Right lobe of liver (tissue), 6 donors: ENCODE data around the gene SP140L. TPM values are rescaled to one million over a fixed set of nuclear protein-coding genes. Genes with fewer than 3 reads are reported as not detected.
"Not testable (repeated sequence)": the region's sequence is repeated elsewhere in the genome, so short reads cannot be mapped to it uniquely, and the experiment has no call there.

ENCODE experiments used
- ATAC-seq, 4 donors: fragments of 200-7000 bp; cut with Tn5 transposase; one replicate each; pipeline ENCODE4 v1.9.1; 2020; ENCODE audit warnings: mild to moderate bottlenecking in 4 of 4, moderate library complexity in 4 of 4
- DNase-seq, 3 donors: peaks; one replicate each; pipeline ENCODE4 v3.0.0-alpha.2; 2020
- H3K27ac ChIP-seq, 3 donors: fragments of 200-600 bp; one replicate each; pipeline ENCODE4 v1.8.0; 2022
- H3K27me3 ChIP-seq, 2 donors: fragments of 200-600 bp; one replicate each; pipeline ENCODE4 v1.8.0; 2022
- H3K36me3 ChIP-seq, 4 donors: fragments of 200-600 bp; sonication (generic) in 1 of 4; one replicate each; pipeline versions ENCODE4 v1.5.1 to v1.8.0; 2017 to 2022; ENCODE audit warnings: control low read depth in 1 of 4
- H3K4me1 ChIP-seq, 4 donors: fragments of 200-600 bp; sonication (generic) in 1 of 4; one replicate each; pipeline versions ENCODE4 v1.5.1 to v1.8.0; 2017 to 2022; ENCODE audit warnings: control low read depth in 1 of 4
- H3K4me3 ChIP-seq, 3 donors: fragments of 200-600 bp; one replicate each; pipeline ENCODE4 v1.8.0; 2022
- H3K9me3 ChIP-seq, 4 donors: fragments of 200-600 bp; sonication (generic) in 1 of 4; one replicate each; pipeline versions ENCODE4 v1.5.1 to v1.8.0; 2017 to 2022; ENCODE audit warnings: control low read depth in 1 of 4
- POLR2A ChIP-seq: fragments of 450-650 bp; IDR thresholded peaks from one replicate; pipeline ENCODE4 v1.6.1; 2017; ENCODE audit warnings: antibody characterized with exemption, mild to moderate bottlenecking
- WGBS: methylation state at CpG from one replicate; pipeline ENCODE4 v1.1.6; 2018; ENCODE audit warnings: low coverage, low lambda C conversion rate; ENCODE audit not compliant: insufficient coverage; ENCODE audit errors: missing lambda C conversion rate; 5-methylcytosine and 5-hydroxymethylcytosine counted together
- intact Hi-C, 2 donors: fragments of 100-400 bp; cut with DNase I; formaldehyde crosslinking; loops; one replicate each; pipeline versions ENCODE4 v1.11.2 to v1.14.1; 2022
- total RNA-seq, 6 experiments: library from RNA; depleted of rRNA in 2 of 6; stranded (reverse); fragments of >200 nt in 2 of 6; fragmentation: NEBNext Ultra II Directional in 3 of 6; extraction: Animal tissue kit (Norgen Biotek cat#: 25700) in 3 of 6; gene quantifications; one replicate each; pipeline versions ENCODE4 v1.1.0 to v1.2.4, GENCODE V29; 2016 to 2023
- TF ChIP-seq, protein P1 (sequence below), 4 donors: fragments of 200-600 bp in 3 of 4; fragments of 450-650 bp in 1 of 4; IDR thresholded peaks; one replicate each; pipeline versions ENCODE4 v1.5.1 to v1.8.0; 2016 to 2022; ENCODE audit warnings: antibody characterized with exemption in 4 of 4, mild to moderate bottlenecking in 2 of 4
- donor health status: DM: no; HTN: yes; CAD: no.
- donor health status: DM: no; HTN: no; CAD: no.
- donor health status: DM: no; HTN: no; CAD: no.
- donor health status: DM: no; HTN: yes; CAD: no.
- donor health status: DM: no; HTN: yes; CAD: no.

SP140L gene
- total RNA-seq, 6 experiments from 2014 or later = 6.6 to 17.9 (median 11.3) TPM

- DNase-seq (no peak), ATAC-seq (no peak)
- intact Hi-C loops = no loop called here
- no peak for TF ChIP-seq POLR2A
- TF ChIP-seq, protein P1, sequence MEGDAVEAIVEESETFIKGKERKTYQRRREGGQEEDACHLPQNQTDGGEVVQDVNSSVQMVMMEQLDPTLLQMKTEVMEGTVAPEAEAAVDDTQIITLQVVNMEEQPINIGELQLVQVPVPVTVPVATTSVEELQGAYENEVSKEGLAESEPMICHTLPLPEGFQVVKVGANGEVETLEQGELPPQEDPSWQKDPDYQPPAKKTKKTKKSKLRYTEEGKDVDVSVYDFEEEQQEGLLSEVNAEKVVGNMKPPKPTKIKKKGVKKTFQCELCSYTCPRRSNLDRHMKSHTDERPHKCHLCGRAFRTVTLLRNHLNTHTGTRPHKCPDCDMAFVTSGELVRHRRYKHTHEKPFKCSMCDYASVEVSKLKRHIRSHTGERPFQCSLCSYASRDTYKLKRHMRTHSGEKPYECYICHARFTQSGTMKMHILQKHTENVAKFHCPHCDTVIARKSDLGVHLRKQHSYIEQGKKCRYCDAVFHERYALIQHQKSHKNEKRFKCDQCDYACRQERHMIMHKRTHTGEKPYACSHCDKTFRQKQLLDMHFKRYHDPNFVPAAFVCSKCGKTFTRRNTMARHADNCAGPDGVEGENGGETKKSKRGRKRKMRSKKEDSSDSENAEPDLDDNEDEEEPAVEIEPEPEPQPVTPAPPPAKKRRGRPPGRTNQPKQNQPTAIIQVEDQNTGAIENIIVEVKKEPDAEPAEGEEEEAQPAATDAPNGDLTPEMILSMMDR (IDR thresholded peaks at IDR 0.05) = no peak
- Histone ChIP-seq H3K36me3 (no peaks in the 10 kb centered on the region), H3K9me3 (no peaks in the 10 kb centered on the region), H3K27ac (no peak overlapping the region), H3K4me3 (no peak overlapping the region), H3K4me1 (no peaks in the 10 kb centered on the region), H3K27me3 (no peaks in the 10 kb centered on the region)
- WGBS = 68% methylated on average over 2 of the region's 3 CpGs
These were observed 9.0 kb downstream of the SP140L start for GRCh38 chr2:230335864-230336506.

DNA sequence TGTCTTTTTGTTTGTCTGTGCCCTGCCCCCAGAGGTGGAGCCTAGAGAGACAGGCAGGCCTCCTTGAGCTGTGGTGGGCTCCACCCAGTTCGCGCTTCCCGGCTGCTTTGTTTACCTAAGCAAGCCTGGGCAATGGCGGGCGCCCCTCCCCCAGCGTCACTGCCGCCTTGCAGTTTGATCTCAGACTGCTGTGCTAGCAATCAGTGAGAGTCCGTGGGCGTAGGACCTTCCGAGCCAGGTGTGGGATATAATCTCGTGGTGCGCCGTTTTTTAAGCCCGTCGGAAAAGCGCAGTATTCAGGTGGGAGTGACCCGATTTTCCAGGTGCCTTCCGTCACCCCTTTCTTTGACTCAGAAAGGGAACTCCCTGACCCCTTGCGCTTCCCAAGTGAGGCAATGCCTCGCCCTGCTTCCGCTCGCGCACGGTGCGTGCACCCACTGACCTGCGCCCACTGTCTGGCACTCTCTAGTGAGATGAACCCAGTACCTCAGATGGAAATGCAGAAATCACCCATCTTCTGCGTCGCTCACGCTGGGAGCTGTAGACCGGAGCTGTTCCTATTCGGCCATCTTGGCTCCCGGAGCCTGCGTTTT lies 15.0 kb downstream of the SP140L start:
- H3K36me3 ChIP-seq, H3K4me3 ChIP-seq, ATAC-seq, H3K27ac ChIP-seq, H3K9me3 ChIP-seq, DNase-seq, H3K4me1 ChIP-seq, intact Hi-C loops, H3K27me3 ChIP-seq: not testable (repeated sequence)
- WGBS = no CpG with 5 or more reads among the region's 33 CpGs

DNA sequence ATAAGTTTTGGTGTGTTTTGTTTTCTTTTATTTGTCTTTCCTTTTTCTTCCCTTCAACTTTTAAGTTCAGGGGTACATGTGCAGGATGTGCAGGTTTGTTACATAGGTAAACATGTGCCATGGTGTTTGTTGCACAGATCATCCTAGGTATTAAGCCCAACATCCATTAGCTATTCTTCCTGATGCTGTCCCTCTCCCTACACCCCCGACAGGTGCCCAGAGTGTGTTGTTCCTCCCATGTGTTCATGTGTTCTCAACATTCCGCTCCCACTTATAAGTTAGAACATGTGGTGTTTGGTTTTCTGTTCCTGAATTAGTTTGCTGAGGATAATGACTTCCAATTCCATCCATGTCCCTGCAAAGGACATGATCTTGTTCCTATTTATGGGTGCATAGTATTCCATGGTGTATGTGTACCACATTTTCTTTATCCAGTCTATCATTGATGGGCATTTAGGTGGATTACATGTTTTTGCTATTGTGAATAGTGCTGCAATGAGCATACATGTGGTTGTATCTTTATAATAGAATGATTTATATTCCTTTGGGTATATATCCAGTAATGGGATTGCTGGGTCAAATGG lies 16.1 kb downstream of the SP140L start:
- H3K9me3 ChIP-seq, H3K36me3 ChIP-seq, intact Hi-C loops, DNase-seq, H3K27ac ChIP-seq, H3K27me3 ChIP-seq, ATAC-seq, H3K4me3 ChIP-seq: not testable (repeated sequence)
- peaks cover 0 to 12% (median 0%) of the 10 kb centered on the region in 4 donors for H3K4me1 ChIP-seq
- whole genome bisulfite sequencing = no CpG with 5 or more reads among the region's 2 CpGs

GRCh38 chr2:230343747-230344146 lies 16.8 kb downstream of the SP140L start:
- DNase-seq = no peak
- Histone ChIP-seq H3K4me1 (peaks cover 0 to 12% (median 0%) of the 10 kb centered on the region in 4 donors), H3K27ac (no peak overlapping the region), H3K27me3 (no peaks in the 10 kb centered on the region), H3K9me3 (no peaks in the 10 kb centered on the region), H3K36me3 (no peaks in the 10 kb centered on the region), H3K4me3 (no peak overlapping the region)
- ATAC-seq = no peak
- intact Hi-C loops = no loop called here
- WGBS = 100% methylated on average over 1 of the region's 1 CpG
- TF ChIP-seq, protein P1 (IDR thresholded peaks at IDR 0.05) = no peak
- no peak for TF ChIP-seq POLR2A

DNA sequence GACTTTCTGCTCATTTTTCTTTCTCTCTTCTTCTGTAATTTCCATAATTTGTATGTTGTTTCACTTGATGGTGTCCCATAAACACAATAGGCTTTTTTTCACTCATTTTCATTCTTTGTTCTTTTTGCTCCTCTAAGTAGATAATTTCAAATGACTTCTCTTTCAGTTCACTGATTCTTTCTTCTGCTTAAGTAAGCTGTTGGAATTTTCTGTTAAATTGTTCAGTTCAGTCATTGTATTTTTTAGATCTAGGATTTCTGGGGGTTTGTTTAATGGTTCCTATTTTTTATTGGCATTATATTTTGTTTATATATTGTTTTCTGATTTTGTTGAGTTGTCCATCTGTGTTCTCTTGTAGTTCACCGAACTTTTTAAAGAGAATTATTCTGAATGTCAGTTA lies 19.5 kb downstream of the SP140L start:
- whole genome bisulfite sequencing = 100% methylated on average over 1 of the region's 1 CpG

More for the DNA sequence above, 19.5 kb downstream of the SP140L start:
- no peak for DNase-seq
- no peaks in the 10 kb centered on the region for H3K36me3 ChIP-seq
- no peak overlapping the region for H3K4me3 ChIP-seq
- intact Hi-C loops = no loop called here
- no peaks in the 10 kb centered on the region for H3K27me3 ChIP-seq
- TF ChIP-seq, protein P1 (IDR thresholded peaks at IDR 0.05) = no peak
- no peak for TF ChIP-seq POLR2A
- peaks cover 0 to 12% (median 0%) of the 10 kb centered on the region in 4 donors for H3K4me1 ChIP-seq
- no peaks in the 10 kb centered on the region for H3K9me3 ChIP-seq
- no peak overlapping the region for H3K27ac ChIP-seq
- no peak for ATAC-seq
